ENCODE data around the gene ABI3. TPM values are rescaled to one million over a fixed set of nuclear protein-coding genes. Genes with fewer than 3 reads are reported as not detected.

The ABI3 gene
- total RNA-seq, 6 donors from 2014 or later: 8.5 to 38.4 (median 27.3) TPM

DNA sequence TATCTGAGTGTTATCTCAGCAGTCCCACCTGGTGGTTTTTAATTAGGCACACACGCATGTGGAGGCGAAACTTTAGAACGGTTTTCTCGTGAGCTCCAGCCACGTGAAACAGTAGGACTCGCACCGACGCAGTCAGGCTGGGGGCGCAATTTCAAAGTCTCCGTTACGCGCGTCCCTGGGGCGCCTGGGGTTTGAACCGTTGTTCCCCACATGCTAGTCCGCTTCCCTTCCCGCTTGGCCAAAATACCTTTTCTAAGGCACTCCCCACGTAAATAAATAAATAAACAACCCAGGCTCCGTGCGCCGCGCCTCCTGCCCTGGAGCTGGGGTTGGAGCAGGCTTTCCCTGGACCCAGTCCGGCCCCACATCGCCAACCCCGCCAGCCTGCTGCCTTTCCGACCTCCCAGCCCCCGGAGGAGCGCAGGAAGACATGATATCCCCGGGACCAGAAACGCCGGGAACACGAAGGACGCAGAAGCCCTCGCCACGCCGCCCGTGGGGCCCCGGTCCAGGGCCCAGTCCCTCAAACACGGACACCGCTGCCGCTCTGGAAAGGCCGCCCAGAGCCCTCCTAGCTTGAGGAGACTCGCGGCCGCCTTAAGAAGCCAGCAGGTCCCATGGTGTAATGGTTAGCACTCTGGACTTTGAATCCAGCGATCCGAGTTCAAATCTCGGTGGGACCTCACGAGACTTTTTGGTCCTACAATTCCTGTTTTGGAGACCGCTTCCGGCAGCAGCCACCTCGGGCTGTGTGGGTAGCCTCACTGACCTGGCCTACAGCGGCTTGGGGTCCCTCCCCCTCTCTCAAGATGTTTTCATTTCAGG lies 18.4 kb upstream of the ABI3 start:
- peak overlapping the region; percentile 92 to 99 (median 96) for H3K27ac ChIP-seq
- H3K36me3 ChIP-seq: no peaks in the 10 kb centered on the region
- no peaks in the 10 kb centered on the region for H3K27me3 ChIP-seq
- DNase-seq: peak; percentile 94 to 95
- H3K4me1 ChIP-seq: peaks cover 0 to 13% (median 9%) of the 10 kb centered on the region in 4 donors
- 0 to 1% methylated on average over 38 to 46 of the region's 53 CpGs for WGBS, 2 donors
- no peaks in the 10 kb centered on the region for H3K9me3 ChIP-seq
- peak in 1 of 4 donors; percentile 5 for TF ChIP-seq EP300 (IDR thresholded peaks at IDR 0.05)
- TF ChIP-seq, protein P1, sequence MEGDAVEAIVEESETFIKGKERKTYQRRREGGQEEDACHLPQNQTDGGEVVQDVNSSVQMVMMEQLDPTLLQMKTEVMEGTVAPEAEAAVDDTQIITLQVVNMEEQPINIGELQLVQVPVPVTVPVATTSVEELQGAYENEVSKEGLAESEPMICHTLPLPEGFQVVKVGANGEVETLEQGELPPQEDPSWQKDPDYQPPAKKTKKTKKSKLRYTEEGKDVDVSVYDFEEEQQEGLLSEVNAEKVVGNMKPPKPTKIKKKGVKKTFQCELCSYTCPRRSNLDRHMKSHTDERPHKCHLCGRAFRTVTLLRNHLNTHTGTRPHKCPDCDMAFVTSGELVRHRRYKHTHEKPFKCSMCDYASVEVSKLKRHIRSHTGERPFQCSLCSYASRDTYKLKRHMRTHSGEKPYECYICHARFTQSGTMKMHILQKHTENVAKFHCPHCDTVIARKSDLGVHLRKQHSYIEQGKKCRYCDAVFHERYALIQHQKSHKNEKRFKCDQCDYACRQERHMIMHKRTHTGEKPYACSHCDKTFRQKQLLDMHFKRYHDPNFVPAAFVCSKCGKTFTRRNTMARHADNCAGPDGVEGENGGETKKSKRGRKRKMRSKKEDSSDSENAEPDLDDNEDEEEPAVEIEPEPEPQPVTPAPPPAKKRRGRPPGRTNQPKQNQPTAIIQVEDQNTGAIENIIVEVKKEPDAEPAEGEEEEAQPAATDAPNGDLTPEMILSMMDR (IDR thresholded peaks at IDR 0.05): peak in 3 of 6 experiments; percentile 24 to 32 (median 26)
- TF ChIP-seq POLR2AphosphoS5 (IDR thresholded peaks at IDR 0.05): peak; percentile 21 to 48
- peak in 2 of 4 donors; percentile 51 to 52 for TF ChIP-seq POLR2A (IDR thresholded peaks at IDR 0.05)
- ATAC-seq (ENCODE audit: low FRiP score in 2 of 2): peak; percentile 93 to 95
- H3K4me3 ChIP-seq: peak overlapping the region; percentile 37 to 88 (median 75)

DNA sequence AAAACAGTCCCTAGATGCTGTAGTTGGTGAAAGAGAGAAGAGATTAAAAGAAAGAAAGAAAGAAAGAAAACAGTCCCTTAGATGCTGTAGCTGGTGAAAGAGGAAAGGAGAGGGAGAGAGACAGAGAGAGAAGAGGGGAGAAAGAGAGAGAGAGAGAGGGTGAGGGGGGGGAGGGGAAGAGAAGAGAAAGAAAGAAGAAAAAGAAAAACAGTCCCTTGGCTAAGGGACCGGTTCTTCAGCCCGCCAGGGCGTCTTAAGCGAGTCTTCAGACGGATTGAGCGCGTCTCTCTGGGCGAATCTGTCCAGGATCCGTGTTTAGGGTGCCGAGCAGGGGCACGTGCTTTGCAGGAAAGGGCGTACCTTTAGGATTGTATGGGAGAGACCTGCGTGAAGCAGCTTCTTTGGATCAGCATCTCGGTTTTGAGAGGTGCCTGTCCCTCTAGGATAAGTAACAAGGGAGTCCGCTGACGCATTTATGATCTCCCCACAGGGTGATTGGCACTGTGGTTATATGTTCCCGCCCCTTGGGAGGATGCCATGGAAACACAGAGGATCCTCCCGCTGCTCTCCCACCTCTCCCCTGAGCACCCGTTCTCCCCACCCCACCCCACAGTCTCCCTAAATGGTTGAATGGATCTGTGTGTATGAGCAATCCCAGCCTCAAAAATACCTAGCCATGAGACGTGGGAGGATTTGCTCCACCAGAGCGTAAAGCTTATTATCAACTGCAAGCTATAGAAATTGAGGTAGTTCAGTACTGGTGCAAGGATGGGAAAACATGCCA lies 16.8 kb upstream of the ABI3 start:
- WGBS, 2 donors: 13 to 18% methylated on average over 19 to 21 of the region's 21 CpGs
- ATAC-seq (ENCODE audit: low FRiP score in 2 of 2) (peak; percentile 1 to 7), DNase-seq (peak in 1 of 2 donors; percentile 60)
- Histone ChIP-seq H3K4me1 (peaks cover 0 to 13% (median 9%) of the 10 kb centered on the region in 4 donors), H3K36me3 (no peaks in the 10 kb centered on the region), H3K27ac (peak overlapping the region; percentile 92 to 99 (median 96)), H3K9me3 (no peaks in the 10 kb centered on the region), H3K4me3 (peak overlapping the region; percentile 43 to 88 (median 75)), H3K27me3 (no peaks in the 10 kb centered on the region)
- peak in 1 of 2 donors; percentile 36 for TF ChIP-seq POLR2AphosphoS5 (IDR thresholded peaks at IDR 0.05)
- TF ChIP-seq, protein P1 (IDR thresholded peaks at IDR 0.05): no peak
- TF ChIP-seq POLR2A (IDR thresholded peaks at IDR 0.05): peak in 1 of 4 donors; percentile 75
- TF ChIP-seq EP300 (IDR thresholded peaks at IDR 0.05): no peak

DNA sequence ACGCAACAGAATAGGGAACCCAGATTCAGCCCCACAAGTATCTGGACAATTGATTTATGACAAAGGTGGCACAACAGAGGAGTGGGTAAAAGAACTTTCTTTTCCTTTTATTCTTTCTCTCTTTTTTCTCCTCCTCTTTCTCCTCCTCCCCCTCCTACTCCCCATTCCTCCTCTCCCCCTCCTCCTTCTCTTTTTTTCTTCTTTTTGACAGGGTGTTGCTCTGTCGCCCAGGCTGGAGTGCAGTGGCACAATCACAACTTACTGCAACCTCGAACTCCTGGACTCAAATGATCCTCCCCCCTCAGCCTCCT lies 16.3 kb upstream of the ABI3 start:
- Histone ChIP-seq H3K9me3 (no peaks in the 10 kb centered on the region), H3K4me1 (peaks cover 0 to 13% (median 9%) of the 10 kb centered on the region in 4 donors), H3K36me3 (no peaks in the 10 kb centered on the region), H3K27ac (peak overlapping the region in 2 of 4 donors; percentile 97 to 99), H3K4me3 (no peak overlapping the region), H3K27me3 (no peaks in the 10 kb centered on the region)
- DNase-seq (no peak), ATAC-seq (ENCODE audit: low FRiP score in 2 of 2) (no peak)
- TF ChIP-seq, protein P1 (IDR thresholded peaks at IDR 0.05): no peak
- TF ChIP-seq POLR2AphosphoS5 (IDR thresholded peaks at IDR 0.05) (no peak), EP300 (IDR thresholded peaks at IDR 0.05) (no peak), POLR2A (IDR thresholded peaks at IDR 0.05) (no peak)
- WGBS, 2 donors: 54 to 57% methylated on average over 3 of the region's 3 CpGs

DNA sequence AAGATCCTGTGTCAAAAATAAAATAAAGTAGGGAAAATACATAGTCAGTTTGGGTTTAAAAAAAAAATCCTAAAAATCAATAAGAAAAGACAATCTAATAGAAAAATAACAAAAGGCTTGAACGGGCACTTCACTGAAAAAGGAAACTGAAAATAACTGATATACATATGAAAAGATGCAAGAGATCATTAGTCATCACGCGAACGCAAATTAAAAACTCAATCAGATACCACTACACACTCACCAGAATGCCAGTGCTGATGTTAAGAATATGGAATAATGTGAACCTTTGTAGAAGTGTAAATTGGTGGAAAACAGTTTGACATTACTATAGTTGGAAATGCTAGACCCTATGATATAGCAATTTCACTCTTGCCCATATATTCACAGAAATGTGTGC lies 14.8 kb upstream of the ABI3 start:
- DNase-seq: no peak
- 78 to 80% methylated on average over 4 of the region's 4 CpGs for WGBS, 2 donors
- ATAC-seq (ENCODE audit: low FRiP score in 2 of 2): no peak
- no peak overlapping the region for H3K4me3 ChIP-seq
- TF ChIP-seq POLR2A (IDR thresholded peaks at IDR 0.05) (no peak), POLR2AphosphoS5 (IDR thresholded peaks at IDR 0.05) (no peak), EP300 (IDR thresholded peaks at IDR 0.05) (no peak)
- TF ChIP-seq, protein P1 (IDR thresholded peaks at IDR 0.05): no peak
- no peaks in the 10 kb centered on the region for H3K9me3 ChIP-seq
- H3K27me3 ChIP-seq: no peaks in the 10 kb centered on the region
- H3K36me3 ChIP-seq: no peaks in the 10 kb centered on the region
- no peak overlapping the region for H3K27ac ChIP-seq
- peaks cover 0 to 13% (median 8%) of the 10 kb centered on the region in 4 donors for H3K4me1 ChIP-seq
